Brain microvascular endothelial cell (primary cell): ENCODE results near the gene BCOR.

Source experiments
- DNase-seq: peaks from one replicate; pipeline ENCODE4 v3.0.0-alpha.2; 2020
- H3K27ac ChIP-seq: fragments of 250-450 bp; sonication (Bioruptor Pico); 2 replicates; pipeline ENCODE4 v1.5.1; 2020; ENCODE audit warnings: mild to moderate bottlenecking, moderate library complexity
- H3K27me3 ChIP-seq: fragments of 250-450 bp; sonication (Bioruptor Pico); replicated peaks from 2 replicates; pipeline ENCODE4 v1.5.1; 2020; ENCODE audit warnings: mild to moderate bottlenecking
- H3K36me3 ChIP-seq: fragments of 250-450 bp; sonication (Bioruptor Pico); replicated peaks from 2 replicates; pipeline ENCODE4 v1.5.1; 2020; ENCODE audit warnings: mild to moderate bottlenecking
- H3K4me3 ChIP-seq: 2 replicates; pipeline ENCODE4 v1.5.1; 2011; ENCODE audit warnings: low read depth, mild to moderate bottlenecking, control low read depth, low read length, moderate library complexity
- in situ Hi-C: cut with HindIII; loops from 2 replicates; pipeline ENCODE4 v1.10.0; 2017; ENCODE audit warnings: low sequenced_read_pairs, low pct_ligation_motif_present
- TF ChIP-seq, protein P1 (sequence below): IDR thresholded peaks from 2 replicates; pipeline ENCODE4 v1.5.1; 2011; ENCODE audit warnings: low read depth, mild to moderate bottlenecking, moderate library complexity, low read length, control low read depth, inconsistent platforms; ENCODE audit errors: missing control alignments

Gene BCOR

DNA sequence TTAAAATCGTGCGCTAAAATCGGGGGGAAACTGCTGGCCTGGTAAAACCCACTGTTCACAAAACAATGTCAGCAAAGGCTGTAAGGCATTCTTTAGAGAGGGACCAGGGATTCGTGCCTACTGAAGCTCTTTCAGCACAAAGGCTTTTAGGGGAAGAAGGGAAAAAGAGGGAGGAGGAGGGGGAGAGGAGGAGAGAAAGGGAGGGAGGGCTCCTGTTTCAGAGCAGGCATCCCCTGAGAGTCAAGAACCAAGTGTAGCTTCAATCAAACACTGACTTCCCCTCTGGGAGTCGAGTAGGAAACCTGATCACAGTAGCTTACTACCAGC, 9.5 kb downstream of the BCOR start:
- no peak overlapping the region for H3K4me3 ChIP-seq
- DNase-seq: no peak
- H3K36me3 ChIP-seq: no peaks in the 10 kb centered on the region
- in situ Hi-C loops: no loop called here
- TF ChIP-seq, protein P1, sequence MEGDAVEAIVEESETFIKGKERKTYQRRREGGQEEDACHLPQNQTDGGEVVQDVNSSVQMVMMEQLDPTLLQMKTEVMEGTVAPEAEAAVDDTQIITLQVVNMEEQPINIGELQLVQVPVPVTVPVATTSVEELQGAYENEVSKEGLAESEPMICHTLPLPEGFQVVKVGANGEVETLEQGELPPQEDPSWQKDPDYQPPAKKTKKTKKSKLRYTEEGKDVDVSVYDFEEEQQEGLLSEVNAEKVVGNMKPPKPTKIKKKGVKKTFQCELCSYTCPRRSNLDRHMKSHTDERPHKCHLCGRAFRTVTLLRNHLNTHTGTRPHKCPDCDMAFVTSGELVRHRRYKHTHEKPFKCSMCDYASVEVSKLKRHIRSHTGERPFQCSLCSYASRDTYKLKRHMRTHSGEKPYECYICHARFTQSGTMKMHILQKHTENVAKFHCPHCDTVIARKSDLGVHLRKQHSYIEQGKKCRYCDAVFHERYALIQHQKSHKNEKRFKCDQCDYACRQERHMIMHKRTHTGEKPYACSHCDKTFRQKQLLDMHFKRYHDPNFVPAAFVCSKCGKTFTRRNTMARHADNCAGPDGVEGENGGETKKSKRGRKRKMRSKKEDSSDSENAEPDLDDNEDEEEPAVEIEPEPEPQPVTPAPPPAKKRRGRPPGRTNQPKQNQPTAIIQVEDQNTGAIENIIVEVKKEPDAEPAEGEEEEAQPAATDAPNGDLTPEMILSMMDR: no peak
- H3K27ac ChIP-seq: no peak overlapping the region
- no peaks in the 10 kb centered on the region for H3K27me3 ChIP-seq

DNA sequence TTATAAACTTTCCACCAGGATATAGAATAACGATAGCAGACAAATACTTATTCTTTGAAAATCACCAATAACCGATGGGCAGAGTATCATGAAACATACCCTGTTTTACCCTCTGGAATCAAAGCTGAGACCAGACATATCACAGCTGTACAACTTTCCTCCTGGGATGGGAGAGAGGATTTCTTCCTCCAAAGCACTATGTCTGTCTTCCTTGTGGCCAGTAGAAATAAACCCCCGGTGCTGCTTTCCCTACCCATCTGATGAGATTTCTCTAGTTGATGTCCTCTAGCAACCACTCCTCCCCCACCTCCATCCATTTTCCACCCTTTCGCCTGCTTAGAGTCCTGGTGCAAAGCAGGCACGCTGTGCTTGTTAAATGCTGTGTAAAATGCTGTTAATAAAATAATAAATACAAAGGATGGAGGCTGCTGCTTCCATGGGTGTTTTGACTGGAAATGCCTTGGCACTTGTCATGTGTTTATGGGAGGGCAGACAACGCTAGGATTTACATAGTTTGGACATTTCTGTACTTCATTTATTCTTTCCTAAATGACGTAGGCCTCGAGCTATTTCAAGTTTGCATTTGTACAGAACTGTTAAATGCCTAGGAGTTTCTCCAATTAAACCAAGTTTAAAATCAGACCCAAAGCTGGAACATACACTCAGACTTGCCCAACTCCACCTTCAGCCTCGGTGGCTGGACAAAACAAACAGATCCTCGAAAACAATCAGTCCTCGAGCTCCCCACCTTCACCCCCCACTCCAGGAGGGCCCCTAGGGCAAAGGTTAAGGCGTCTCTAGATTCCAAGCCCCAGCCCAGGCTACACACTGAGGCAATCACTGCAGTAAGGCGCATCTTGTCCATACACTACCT, 10.1 kb downstream of the BCOR start:
- H3K27me3 ChIP-seq: no peaks in the 10 kb centered on the region
- TF ChIP-seq, protein P1: no peak
- in situ Hi-C loops: no loop called here

DNA sequence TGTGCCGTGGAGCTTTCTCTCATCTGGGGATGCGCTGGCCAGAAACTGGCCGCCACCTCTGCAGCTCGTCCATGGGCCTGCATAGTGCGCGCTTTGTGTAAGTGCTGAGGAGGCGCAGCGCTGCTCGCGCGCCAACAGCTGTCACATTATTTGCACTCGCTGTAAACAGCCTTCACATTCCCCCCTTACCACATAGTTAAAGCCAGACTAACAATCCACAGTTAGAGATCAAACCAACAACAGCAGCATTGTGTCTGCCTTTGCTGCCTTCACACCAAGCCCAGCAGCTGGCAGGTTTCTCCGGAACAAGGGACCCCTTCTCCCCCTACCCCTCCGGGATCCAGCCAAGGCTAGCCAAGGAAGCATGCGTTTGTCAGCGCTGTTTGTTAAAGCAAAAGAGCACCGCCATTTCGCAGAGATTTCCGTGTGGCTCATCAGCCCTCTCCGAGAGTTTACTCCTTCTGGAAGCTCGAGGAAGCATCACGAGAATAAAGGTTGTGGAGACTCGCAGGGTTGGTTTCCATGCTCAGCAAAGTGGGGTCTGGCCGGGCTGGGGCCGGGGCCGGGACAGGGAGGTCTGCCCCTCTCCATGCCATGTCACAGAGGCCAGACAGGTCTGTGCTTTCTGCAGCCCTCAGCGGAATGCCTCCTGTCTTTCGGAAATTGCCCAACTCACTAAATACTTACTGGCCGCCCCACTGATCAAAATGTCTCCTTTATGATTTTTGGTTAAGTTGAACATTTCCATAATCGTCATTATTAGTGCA, 11.0 kb downstream of the BCOR start:
- no peak for DNase-seq
- in situ Hi-C loops: no loop called here
- H3K4me3 ChIP-seq: no peak overlapping the region
- no peaks in the 10 kb centered on the region for H3K27me3 ChIP-seq
- H3K27ac ChIP-seq: no peak overlapping the region
- no peaks in the 10 kb centered on the region for H3K36me3 ChIP-seq
- TF ChIP-seq, protein P1: no peak

More for the DNA sequence above, 10.1 kb downstream of the BCOR start:
- no peak overlapping the region for H3K4me3 ChIP-seq
- H3K27ac ChIP-seq: no peak overlapping the region
- H3K36me3 ChIP-seq: no peaks in the 10 kb centered on the region
- DNase-seq: no peak

DNA sequence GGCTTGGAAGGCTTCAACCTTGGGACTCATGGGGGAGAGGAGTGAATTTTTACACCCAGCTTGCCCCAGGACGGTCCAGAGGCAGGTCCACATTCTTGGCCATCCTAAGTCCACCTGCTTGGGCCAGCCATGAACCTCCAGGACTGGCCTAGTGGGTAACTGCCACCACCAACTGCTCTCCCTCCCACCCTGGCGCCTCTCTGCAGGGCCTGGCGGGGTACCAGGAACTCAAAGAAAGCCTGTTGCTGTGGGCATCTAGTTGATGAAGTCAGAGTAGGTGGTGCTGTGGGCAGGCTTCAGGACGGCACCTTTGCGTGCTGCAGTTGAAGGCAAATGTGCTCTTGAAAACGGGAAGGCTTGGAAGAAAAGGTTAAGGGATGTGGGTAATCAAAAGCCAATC, 12.0 kb downstream of the BCOR start:
- DNase-seq: no peak
- Histone ChIP-seq H3K27ac (no peak overlapping the region), H3K27me3 (no peaks in the 10 kb centered on the region), H3K4me3 (no peak overlapping the region), H3K36me3 (no peaks in the 10 kb centered on the region)
- in situ Hi-C loops: no loop called here
- TF ChIP-seq, protein P1: no peak

DNA sequence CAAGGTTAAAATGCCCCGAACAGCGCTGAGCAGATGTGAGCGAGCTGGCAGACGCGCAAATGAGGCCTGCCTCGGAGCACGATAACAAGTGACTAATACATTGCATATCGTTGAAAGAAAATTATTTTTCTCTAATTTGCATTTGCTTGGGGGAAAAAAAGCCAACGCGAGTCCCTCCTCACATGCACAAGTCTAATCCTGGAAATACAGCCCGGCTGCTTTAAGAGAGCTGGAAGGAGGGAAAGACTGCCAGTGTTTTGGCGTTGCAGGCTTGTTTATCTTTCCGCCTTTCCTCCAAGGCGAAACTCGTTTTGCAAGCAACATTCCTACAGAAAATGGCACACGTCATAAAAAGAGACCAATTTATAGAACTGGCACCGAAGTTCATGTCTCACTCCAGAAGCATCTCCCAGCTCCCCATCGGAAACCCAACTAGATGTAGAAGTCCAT, 12.6 kb downstream of the BCOR start:
- Histone ChIP-seq H3K27ac (no peak overlapping the region), H3K36me3 (no peaks in the 10 kb centered on the region), H3K4me3 (no peak overlapping the region), H3K27me3 (no peaks in the 10 kb centered on the region)
- in situ Hi-C loops: no loop called here
- no peak for DNase-seq
- TF ChIP-seq, protein P1: no peak
